Measurements from ENCODE around the gene CTSV. TPM values are rescaled to one million over a fixed set of nuclear protein-coding genes. Genes with fewer than 3 reads are reported as not detected.
A peak's percentile ranks its signal among the peaks of the same experiment; 100 is the strongest.
"Not testable (repeated sequence)": the region's sequence is repeated elsewhere in the genome, so short reads cannot be mapped to it uniquely, and the experiment has no call there.

Gene CTSV
- polyA plus RNA-seq (ENCODE audit: insufficient read length in 12 of 12), result 1 to 10 TPM in 2 of 12 donors, under 1 TPM in 8, not detected in 2; 0.43 to 2.6 (median 0.53) TPM
- long read RNA-seq, donor 1, transcript CTSV-201 (8 exons, 1,546 nt), result major isoform, 8 of 24 reads
- long read RNA-seq, donor 1, partial matches to known transcripts, result 16 of 24 reads
- long read RNA-seq, donor 1, other reads (novel, unspliced or antisense), result 0 of 24 reads
- long read RNA-seq, donor 2, result 0 reads
- long read RNA-seq, donor 3, result 0 reads
- long read RNA-seq, donor 4, result 0 reads
- long read RNA-seq, donor 5, result 0 reads
- long read RNA-seq, donor 6, result 0 reads
- long read RNA-seq, donor 7, result 0 reads
- long read RNA-seq, donor 8, result 0 reads
- long read RNA-seq, donor 9, result 0 reads
- long read RNA-seq, donor 10, result 0 reads
- long read RNA-seq, donor 11, result 0 reads

- DNase-seq, result peak; percentile 65
Observed at GRCh38 chr9:97038611-97039513, at the start of gene CTSV. TSS of gene CTSV (minus strand) at chr9:97039142. CDS start at chr9:97038043, 1,099 bp downstream.

GRCh38 chr9:97087668-97088215 is 48.8 kb upstream of the CTSV start:
- DNase-seq, result not testable (repeated sequence)

GRCh38 chr9:97084562-97084991 is 45.6 kb upstream of the CTSV start:
- not testable (repeated sequence) for DNase-seq

- DNase-seq, result no peak
Observed at GRCh38 chr9:97078362-97078761, 39.4 kb upstream of the CTSV start.

GRCh38 chr9:97077452-97078295 is 38.7 kb upstream of the CTSV start:
- no peak for DNase-seq

DNA sequence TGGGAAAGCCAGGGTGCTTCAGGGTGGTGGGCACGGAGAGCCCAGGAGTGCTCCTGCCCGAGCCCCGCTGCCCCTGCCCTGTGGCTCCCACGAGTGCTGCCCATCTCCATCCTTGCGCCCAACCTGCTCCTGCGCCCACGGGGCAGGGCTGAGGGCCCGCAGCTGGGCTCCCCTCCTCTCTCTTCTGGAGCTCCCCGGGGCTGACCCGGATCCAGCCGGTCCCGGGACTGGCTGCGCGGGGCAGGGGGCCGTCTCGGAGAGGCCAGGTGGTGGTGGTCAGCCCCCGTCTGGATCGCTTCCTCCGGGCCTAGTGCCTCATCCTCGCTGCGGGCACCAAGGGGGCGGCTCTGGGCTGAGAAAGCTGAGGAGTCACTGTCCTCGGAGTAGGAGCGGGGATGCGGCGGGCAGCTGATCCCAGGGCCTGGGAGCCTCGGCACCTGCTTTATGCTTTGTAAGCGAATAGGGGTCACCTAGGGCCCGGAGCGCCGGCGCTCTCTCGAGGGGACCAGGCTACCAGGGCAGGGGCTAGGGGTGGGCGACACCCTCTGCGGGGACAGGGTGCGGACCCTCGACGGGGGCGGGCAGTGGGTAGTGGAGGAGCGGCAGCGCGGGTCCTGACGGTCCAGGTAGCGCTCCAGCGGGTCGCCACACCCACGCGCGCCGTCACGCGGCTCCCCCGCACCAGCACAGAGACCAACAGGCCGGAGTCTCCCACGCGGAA is 37.9 kb upstream of the CTSV start:
- not testable (repeated sequence) for DNase-seq

DNA sequence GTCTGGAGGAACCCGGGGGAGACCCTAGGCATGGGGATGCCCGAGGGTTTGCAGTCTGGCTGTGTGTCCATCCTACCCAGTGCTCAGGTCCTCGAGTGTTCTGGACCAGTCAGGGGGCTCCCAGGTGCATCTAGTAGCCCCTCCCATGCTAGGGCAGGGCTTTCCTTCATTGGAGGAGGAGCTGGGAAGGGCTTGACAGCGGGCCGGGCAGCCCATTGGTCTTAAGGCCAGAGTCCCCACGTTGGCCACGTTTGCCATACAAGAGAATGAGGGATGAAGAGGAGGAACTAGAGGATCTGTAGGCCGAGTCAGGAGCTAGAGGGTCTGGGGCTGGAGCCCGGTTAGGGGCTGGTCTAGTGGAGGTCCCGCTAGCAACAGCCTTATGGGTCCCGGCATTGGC is 37.3 kb upstream of the CTSV start:
- DNase-seq, result no peak

DNA sequence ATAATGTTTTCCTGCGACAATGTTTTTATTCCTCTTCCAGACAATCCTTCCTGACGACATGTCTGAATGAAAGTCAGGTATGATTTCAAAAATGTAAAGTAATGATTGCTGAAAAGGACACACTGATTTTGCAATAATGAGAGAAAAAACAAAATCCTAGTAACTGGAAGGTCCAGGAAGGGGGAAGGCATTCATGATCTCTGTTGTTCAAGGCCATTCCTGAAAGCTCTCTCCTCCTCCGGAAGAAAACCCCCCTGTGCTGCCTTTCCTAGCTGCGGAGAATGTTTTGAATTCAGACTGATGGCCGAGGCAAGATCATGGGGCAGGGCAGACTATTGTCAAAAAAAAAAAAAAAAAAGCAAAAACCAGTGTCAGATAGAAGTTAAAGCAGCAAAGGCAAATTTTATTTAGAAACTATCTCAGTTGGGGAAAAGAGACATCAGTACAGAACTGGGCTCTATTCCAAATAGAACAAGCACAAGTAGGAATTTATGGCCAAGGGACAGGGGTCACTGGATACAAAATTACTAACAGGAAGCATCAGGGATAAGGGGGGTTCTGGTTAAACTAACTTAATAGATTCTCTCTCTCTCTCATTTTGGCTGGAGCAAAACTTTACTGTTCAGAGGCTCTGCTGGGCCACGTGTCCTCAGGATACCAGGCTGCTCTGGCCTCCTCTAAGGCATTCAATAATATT is 36.5 kb upstream of the CTSV start:
- no peak for DNase-seq

GRCh38 chr9:97073506-97073905 is 34.6 kb upstream of the CTSV start:
- DNase-seq, result no peak

GRCh38 chr9:97072285-97072776 is 33.4 kb upstream of the CTSV start:
- no peak for DNase-seq

- DNase-seq, result not testable (repeated sequence)
Observed at GRCh38 chr9:97070325-97070724, 31.4 kb upstream of the CTSV start.

DNA sequence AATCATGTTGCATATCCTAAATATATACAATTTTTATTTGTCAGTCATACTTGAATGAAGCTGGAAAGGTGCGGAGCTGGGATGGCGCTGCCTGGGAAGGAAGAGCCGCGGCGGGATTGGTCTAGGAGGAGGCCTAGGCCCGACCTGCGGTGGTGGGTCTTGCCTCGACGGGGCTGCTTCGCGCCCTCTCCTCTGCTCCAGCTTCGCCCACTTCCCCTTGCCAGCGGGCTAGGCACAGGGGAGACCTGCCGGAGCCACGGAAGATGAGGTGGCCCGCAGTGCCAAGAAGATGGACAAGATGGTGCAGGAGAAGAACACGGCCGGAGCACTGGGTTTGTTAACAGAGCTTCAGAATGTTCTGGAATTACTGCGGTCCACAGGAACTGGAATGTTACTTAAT is 28.5 kb upstream of the CTSV start:
- no peak for DNase-seq

DNA sequence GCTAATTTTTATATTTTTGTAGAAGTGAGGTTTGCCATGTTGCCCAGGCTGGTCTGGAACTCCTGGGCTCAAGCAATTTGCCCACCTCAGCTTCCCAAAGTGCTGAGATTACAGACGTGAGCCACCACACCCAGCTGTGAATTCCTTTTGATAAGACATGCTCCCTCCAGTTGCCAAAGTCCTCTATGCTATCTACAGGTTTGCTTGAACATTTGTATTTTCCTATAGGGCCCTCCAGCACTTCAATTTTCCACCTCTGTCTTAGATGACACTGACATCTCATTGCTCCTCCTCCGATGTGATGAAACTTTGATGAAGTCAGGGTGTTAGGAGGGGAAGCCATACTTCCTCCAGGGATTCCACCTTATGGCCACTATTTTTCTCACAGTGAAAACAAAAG is 25.2 kb upstream of the CTSV start:
- no peak for DNase-seq

DNA sequence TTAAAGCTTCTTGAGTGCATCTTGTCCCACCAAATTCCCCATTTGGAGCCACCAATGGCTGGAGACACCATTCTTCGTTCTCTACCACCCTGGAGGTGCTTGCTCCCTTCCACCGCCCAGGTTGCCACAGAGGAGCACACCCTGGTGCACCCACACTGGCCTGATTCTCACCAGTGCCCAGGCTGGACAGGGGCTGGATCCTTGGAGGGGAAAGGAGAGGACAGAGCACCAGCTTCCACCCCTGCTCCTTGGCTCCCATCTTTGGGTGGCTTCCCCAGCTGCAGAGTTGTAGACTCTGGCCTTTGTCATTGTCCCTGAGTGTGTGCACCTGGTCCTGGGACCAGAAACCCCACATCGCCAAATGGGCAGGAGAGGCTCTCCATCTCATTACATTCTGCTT is 21.9 kb upstream of the CTSV start:
- no peak for DNase-seq

- no peak for DNase-seq
Observed at GRCh38 chr9:97059626-97060025, 20.7 kb upstream of the CTSV start.

DNA sequence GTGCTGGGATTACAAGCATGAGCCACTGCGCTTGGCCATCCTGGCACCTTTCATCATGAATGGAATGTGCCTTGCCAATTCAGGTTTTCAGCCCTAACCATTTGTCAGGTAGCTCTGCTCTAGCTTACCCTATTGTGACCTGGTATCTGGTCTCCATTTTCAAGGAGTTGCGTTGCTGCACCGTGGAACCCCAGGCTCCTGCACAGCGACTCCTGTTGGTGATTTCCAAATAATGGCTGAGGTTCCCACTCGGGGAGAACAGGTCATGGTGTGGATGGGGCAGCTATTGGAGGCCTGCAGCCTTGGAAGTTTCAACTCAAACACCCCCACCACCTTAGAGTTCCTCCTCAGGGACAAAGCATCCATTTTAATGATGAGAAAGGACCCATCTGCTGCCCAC is 18.7 kb upstream of the CTSV start:
- DNase-seq, result no peak

GRCh38 chr9:97055891-97056290 is 16.9 kb upstream of the CTSV start:
- DNase-seq, result not testable (repeated sequence)

DNA sequence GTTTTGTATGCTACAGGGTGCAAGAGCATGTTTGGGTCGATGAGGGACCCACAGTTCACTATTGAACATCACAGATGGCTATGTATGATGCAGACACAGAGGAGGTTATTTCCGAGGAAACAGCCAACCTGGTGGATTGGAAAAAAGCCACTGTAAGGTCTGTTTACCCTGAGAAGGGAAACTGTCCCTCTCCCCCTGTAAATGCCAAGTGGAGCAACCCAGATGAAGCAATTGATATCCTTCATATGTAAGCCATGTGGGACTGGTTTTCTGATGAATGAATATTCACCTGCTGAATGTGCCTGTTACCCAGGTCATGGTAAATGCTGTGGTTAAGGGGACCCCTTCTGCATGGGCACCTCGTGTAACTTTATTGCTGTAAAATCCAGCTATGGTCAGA is 14.8 kb upstream of the CTSV start:
- no peak for DNase-seq

- DNase-seq, result no peak
Observed at GRCh38 chr9:97052735-97053134, 13.8 kb upstream of the CTSV start.

GRCh38 chr9:97046228-97046627 is 7.3 kb upstream of the CTSV start:
- no peak for DNase-seq
